Mammary epithelial cell (primary cell): Measurements from ENCODE around the gene APCDD1L.

ENCODE experiments used
- EZH2 ChIP-seq: IDR thresholded peaks from 2 replicates; pipeline ENCODE4 v1.6.1; 2012; ENCODE audit warnings: low read length, inconsistent platforms, borderline replicate concordance
- TF ChIP-seq, protein P1 (sequence below), 2 donors: IDR thresholded peaks in 1 of 2; conservative IDR thresholded peaks in 1 of 2; 2 replicates each; pipeline ENCODE4 v1.5.1; 2011 to 2012; ENCODE audit warnings: inconsistent platforms in 2 of 2, low read length in 2 of 2, mild to moderate bottlenecking in 2 of 2, control low read depth in 1 of 2, low read depth in 1 of 2; ENCODE audit not compliant: insufficient read depth in 1 of 2; ENCODE audit errors: extremely low read depth in 1 of 2

DNA sequence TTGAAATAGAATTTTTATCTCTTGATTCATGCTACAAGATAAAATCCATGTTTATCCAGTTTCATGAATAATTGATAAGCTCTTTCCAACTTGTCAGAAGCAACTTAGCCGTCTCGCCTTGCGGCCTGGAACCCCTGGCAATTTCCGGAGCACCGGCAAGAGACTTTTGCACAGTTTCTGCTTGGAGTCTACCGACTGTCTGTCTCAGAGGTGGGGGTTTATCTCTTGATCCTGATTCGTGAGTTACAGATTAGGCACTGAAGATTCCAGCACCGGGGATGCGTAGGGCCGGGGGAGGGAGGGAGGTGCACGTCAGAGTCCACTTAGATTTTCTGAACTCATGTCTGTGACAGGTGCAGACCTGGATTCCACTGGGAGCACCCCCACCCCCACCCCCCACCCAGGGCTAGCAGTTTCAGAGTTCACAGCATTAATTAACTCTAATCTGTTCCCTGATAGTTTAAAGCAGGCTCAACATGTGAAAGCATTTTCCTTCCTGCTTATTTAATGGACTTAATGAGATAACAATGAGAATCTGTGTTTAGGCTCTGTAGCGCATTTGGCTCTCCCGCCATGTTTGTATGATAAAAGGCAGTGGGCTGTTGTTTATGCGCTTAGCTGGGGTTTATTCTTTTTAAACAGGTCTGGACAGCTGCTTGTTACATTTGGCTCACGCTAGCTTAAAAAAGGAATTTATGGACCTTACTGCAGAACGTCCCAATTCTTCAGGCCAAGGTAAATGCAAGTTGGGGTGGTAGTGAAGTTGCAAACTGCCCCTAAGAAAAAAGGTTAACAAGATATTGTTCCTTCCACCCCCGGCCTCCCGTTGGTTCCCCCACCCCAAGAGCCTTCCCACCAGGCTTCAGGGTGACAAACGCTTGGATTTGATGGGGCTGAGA is 8.1 kb upstream of the APCDD1L start:
- TF ChIP-seq, protein P1, sequence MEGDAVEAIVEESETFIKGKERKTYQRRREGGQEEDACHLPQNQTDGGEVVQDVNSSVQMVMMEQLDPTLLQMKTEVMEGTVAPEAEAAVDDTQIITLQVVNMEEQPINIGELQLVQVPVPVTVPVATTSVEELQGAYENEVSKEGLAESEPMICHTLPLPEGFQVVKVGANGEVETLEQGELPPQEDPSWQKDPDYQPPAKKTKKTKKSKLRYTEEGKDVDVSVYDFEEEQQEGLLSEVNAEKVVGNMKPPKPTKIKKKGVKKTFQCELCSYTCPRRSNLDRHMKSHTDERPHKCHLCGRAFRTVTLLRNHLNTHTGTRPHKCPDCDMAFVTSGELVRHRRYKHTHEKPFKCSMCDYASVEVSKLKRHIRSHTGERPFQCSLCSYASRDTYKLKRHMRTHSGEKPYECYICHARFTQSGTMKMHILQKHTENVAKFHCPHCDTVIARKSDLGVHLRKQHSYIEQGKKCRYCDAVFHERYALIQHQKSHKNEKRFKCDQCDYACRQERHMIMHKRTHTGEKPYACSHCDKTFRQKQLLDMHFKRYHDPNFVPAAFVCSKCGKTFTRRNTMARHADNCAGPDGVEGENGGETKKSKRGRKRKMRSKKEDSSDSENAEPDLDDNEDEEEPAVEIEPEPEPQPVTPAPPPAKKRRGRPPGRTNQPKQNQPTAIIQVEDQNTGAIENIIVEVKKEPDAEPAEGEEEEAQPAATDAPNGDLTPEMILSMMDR (conservative IDR thresholded peaks at IDR 0.05 in 1 of 2, IDR thresholded peaks at IDR 0.05 in 1 of 2; ENCODE audit: extremely low read depth in 1 of 2, insufficient read depth in 1 of 2, low read depth in 1 of 2, low read length in 2 of 2), result no peak
- no peak for TF ChIP-seq EZH2
